Liver (tissue), 9 donors: ENCODE data around the gene DOCK1. TPM values are rescaled to one million over a fixed set of nuclear protein-coding genes. Genes with fewer than 3 reads are reported as not detected.

Source experiments
- DNase-seq: peaks from one replicate; pipeline ENCODE4 v3.0.0-alpha.2; 2017; ENCODE audit warnings: low spot score
- H3K27ac ChIP-seq, 2 donors: one replicate each; pipeline ENCODE4 v1.7.0; 2013; ENCODE audit warnings: inconsistent platforms in 2 of 2, low read length in 2 of 2, control low read depth in 1 of 2, low read depth in 1 of 2, mild to moderate bottlenecking in 1 of 2
- H3K27me3 ChIP-seq, 4 donors: one replicate each; pipeline versions ENCODE4 v1.6.1 to v1.7.0; 2013; ENCODE audit warnings: low read length in 3 of 4, inconsistent platforms in 1 of 4, mild to moderate bottlenecking in 1 of 4, moderate library complexity in 1 of 4; ENCODE audit not compliant: control insufficient read depth in 4 of 4, insufficient read depth in 4 of 4
- H3K36me3 ChIP-seq, 4 donors: one replicate each; pipeline versions ENCODE4 v1.6.1 to v1.7.0; 2013; ENCODE audit warnings: low read length in 3 of 4, mild to moderate bottlenecking in 3 of 4, low read depth in 1 of 4, moderate library complexity in 1 of 4; ENCODE audit not compliant: control insufficient read depth in 4 of 4, insufficient read depth in 3 of 4
- H3K4me1 ChIP-seq, 4 donors: one replicate each; pipeline versions ENCODE4 v1.6.1 to v1.7.0; 2013; ENCODE audit warnings: low read length in 3 of 4, mild to moderate bottlenecking in 3 of 4, moderate library complexity in 1 of 4; ENCODE audit not compliant: control insufficient read depth in 4 of 4, insufficient read depth in 4 of 4
- H3K4me3 ChIP-seq, 3 donors: one replicate each; pipeline versions ENCODE4 v1.6.1 to v1.7.0; 2013; ENCODE audit warnings: low read length in 3 of 3, control low read depth in 1 of 3, low read depth in 1 of 3, mild to moderate bottlenecking in 1 of 3
- H3K9ac ChIP-seq, 2 donors: one replicate each; pipeline ENCODE4 v1.7.0; 2013; ENCODE audit warnings: low read length in 2 of 2, mild to moderate bottlenecking in 2 of 2, moderate library complexity in 2 of 2, control low read depth in 1 of 2, low read depth in 1 of 2
- H3K9me3 ChIP-seq, 4 donors: one replicate each; pipeline versions ENCODE4 v1.6.1 to v1.7.0; 2013; ENCODE audit warnings: low read length in 3 of 4; ENCODE audit not compliant: control insufficient read depth in 4 of 4
- ATF3 ChIP-seq: IDR thresholded peaks from 2 replicates; pipeline ENCODE4 v1.6.1; 2016; ENCODE audit warnings: antibody characterized with exemption
- EGR1 ChIP-seq, 2 donors: IDR thresholded peaks; 2 replicates each; pipeline ENCODE4 v1.6.1; 2016 to 2018; ENCODE audit warnings: antibody characterized with exemption in 2 of 2, low read depth in 2 of 2
- FOXA1 ChIP-seq: IDR thresholded peaks from 2 replicates; pipeline ENCODE4 v1.6.1; 2016; ENCODE audit warnings: antibody characterized with exemption
- FOXA2 ChIP-seq: IDR thresholded peaks from 2 replicates; pipeline ENCODE4 v1.6.1; 2016; ENCODE audit warnings: antibody characterized with exemption
- GABPA ChIP-seq, 2 donors: IDR thresholded peaks in 1 of 2; conservative IDR thresholded peaks in 1 of 2; 2 replicates each; pipeline ENCODE4 v1.6.1; 2016; ENCODE audit warnings: antibody characterized with exemption in 2 of 2, mild to moderate bottlenecking in 1 of 2, moderate library complexity in 1 of 2
- HNF4A ChIP-seq, 2 donors: conservative IDR thresholded peaks; 2 replicates each; pipeline ENCODE4 v1.6.1; 2016; ENCODE audit warnings: antibody characterized with exemption in 2 of 2, mild to moderate bottlenecking in 2 of 2
- HNF4G ChIP-seq: IDR thresholded peaks from 2 replicates; pipeline ENCODE4 v1.6.1; 2016; ENCODE audit warnings: antibody characterized with exemption
- JUND ChIP-seq, 2 donors: IDR thresholded peaks; 2 replicates each; pipeline ENCODE4 v1.6.1; 2016; ENCODE audit warnings: antibody characterized with exemption in 2 of 2
- NR2F2 ChIP-seq: IDR thresholded peaks from 2 replicates; pipeline ENCODE4 v1.6.1; 2016; ENCODE audit warnings: antibody characterized with exemption
- RAD21 ChIP-seq, 2 donors: IDR thresholded peaks; 2 replicates each; pipeline ENCODE4 v1.6.1; 2016; ENCODE audit warnings: antibody characterized with exemption in 2 of 2, mild to moderate bottlenecking in 2 of 2
- RXRA ChIP-seq, 2 donors: IDR thresholded peaks; 2 replicates each; pipeline ENCODE4 v1.6.1; 2017 to 2018; ENCODE audit warnings: antibody characterized with exemption in 2 of 2, mild to moderate bottlenecking in 1 of 2
- SP1 ChIP-seq: IDR thresholded peaks from 2 replicates; pipeline ENCODE4 v1.6.1; 2018; ENCODE audit warnings: antibody characterized with exemption, mild to moderate bottlenecking
- TAF1 ChIP-seq: conservative IDR thresholded peaks from 2 replicates; pipeline ENCODE4 v1.6.1; 2016; ENCODE audit warnings: antibody characterized with exemption, mild to moderate bottlenecking
- YY1 ChIP-seq: IDR thresholded peaks from 2 replicates; pipeline ENCODE4 v1.6.1; 2016; ENCODE audit warnings: antibody characterized with exemption, mild to moderate bottlenecking
- WGBS: extraction: QIAGEN DNeasy Blood & Tissue Kit; methylation state at CpG from one replicate; pipeline ENCODE4 v1.1.7; 2013; 5-methylcytosine and 5-hydroxymethylcytosine counted together
- polyA plus RNA-seq, 2 donors: library from polyadenylated mRNA; stranded (reverse) in 1 of 2; unstranded in 1 of 2; fragments of 200-250 nt in 1 of 2; fragments of >200 nt in 1 of 2; fragmentation: Nextera tagmentation in 1 of 2; extraction: Ambion mirVana in 1 of 2; gene quantifications; one replicate each; pipeline versions ENCODE4 v1.2.1 to v1.2.3, GENCODE V29; 2013 to 2015
- total RNA-seq, 2 donors: library from RNA; depleted of rRNA; stranded (reverse); fragments of >200 nt; gene quantifications; one replicate each; pipeline ENCODE4 v1.2.3, GENCODE V29; 2014
- TF ChIP-seq, protein P1 (sequence below): IDR thresholded peaks from 2 replicates; pipeline ENCODE4 v1.6.1; 2016; ENCODE audit warnings: antibody characterized with exemption
- TF ChIP-seq, protein P2 (sequence below): fragments of 150-350 bp; IDR thresholded peaks from 2 replicates; pipeline ENCODE4 v1.5.1; 2017; ENCODE audit warnings: improper control_type of control experiment, low read depth, low read length; ENCODE audit not compliant: missing input control
- TF ChIP-seq, protein P3 (sequence below): IDR thresholded peaks from 2 replicates; pipeline ENCODE4 v1.6.1; 2016; ENCODE audit warnings: antibody characterized with exemption, mild to moderate bottlenecking
- TF ChIP-seq, protein P4 (sequence below): IDR thresholded peaks from 2 replicates; pipeline ENCODE4 v1.6.1; 2016; ENCODE audit warnings: antibody characterized with exemption
- donor health status: healthy.
- donor health status: healthy.
- donor health status: healthy.
- donor health status: healthy.
- donor health status: healthy.

The DOCK1 gene
- total and polyA plus RNA-seq, 4 donors, result 3.8 to 28.8 (median 9.1) TPM

DNA sequence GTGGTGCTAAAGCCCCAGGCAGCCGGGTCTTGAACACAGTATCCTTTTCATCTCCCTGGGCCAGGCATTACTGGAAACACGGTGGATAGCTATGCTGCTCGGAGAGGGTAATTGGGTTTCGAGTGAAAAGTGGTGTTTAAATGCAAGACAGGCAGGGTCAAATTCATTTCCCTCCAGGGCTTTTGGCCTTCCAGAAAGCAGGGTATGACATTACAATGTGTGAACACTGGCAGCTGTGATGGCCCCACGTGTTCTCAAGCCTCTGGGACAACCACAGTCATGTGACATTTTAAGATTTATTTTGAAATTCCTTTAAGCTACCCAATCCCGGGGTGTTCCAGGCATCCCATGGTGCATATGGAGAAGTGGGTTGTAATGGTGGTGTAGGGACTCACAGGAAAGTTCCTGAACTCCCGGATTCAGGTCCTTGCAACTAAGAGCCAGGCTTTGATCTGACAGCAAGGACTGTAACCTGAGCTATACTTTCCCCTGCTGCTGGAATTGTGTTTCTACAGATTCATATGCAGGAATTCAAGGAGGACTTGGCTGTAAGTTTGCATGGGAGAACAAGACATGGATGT is 244.4 kb downstream of the DOCK1 start:
- H3K9me3 ChIP-seq, result no peaks in the 10 kb centered on the region
- no peak overlapping the region for H3K4me3 ChIP-seq
- DNase-seq, result no peak
- TF ChIP-seq RAD21 (IDR thresholded peaks at IDR 0.05), result no peak
- TF ChIP-seq FOXA1, result no peak
- TF ChIP-seq, protein P1, sequence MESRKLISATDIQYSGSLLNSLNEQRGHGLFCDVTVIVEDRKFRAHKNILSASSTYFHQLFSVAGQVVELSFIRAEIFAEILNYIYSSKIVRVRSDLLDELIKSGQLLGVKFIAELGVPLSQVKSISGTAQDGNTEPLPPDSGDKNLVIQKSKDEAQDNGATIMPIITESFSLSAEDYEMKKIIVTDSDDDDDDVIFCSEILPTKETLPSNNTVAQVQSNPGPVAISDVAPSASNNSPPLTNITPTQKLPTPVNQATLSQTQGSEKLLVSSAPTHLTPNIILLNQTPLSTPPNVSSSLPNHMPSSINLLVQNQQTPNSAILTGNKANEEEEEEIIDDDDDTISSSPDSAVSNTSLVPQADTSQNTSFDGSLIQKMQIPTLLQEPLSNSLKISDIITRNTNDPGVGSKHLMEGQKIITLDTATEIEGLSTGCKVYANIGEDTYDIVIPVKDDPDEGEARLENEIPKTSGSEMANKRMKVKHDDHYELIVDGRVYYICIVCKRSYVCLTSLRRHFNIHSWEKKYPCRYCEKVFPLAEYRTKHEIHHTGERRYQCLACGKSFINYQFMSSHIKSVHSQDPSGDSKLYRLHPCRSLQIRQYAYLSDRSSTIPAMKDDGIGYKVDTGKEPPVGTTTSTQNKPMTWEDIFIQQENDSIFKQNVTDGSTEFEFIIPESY, result no peak
- no peak for TF ChIP-seq FOXA2
- TF ChIP-seq, protein P2, sequence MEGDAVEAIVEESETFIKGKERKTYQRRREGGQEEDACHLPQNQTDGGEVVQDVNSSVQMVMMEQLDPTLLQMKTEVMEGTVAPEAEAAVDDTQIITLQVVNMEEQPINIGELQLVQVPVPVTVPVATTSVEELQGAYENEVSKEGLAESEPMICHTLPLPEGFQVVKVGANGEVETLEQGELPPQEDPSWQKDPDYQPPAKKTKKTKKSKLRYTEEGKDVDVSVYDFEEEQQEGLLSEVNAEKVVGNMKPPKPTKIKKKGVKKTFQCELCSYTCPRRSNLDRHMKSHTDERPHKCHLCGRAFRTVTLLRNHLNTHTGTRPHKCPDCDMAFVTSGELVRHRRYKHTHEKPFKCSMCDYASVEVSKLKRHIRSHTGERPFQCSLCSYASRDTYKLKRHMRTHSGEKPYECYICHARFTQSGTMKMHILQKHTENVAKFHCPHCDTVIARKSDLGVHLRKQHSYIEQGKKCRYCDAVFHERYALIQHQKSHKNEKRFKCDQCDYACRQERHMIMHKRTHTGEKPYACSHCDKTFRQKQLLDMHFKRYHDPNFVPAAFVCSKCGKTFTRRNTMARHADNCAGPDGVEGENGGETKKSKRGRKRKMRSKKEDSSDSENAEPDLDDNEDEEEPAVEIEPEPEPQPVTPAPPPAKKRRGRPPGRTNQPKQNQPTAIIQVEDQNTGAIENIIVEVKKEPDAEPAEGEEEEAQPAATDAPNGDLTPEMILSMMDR, result no peak
- no peak for TF ChIP-seq EGR1 (IDR thresholded peaks at IDR 0.05; ENCODE audit: low read depth in 2 of 2)
- no peak for TF ChIP-seq GABPA (IDR thresholded peaks at IDR 0.05 in 1 of 2, conservative IDR thresholded peaks at IDR 0.05 in 1 of 2)
- no peak for TF ChIP-seq HNF4A (conservative IDR thresholded peaks at IDR 0.05)
- TF ChIP-seq NR2F2, result no peak
- H3K9ac ChIP-seq, result no peak overlapping the region
- peaks cover 0 to 15% (median 14%) of the 10 kb centered on the region in 4 donors for H3K4me1 ChIP-seq
- 92% methylated on average over 7 of the region's 7 CpGs for WGBS
- H3K36me3 ChIP-seq, result no peaks in the 10 kb centered on the region
- H3K27ac ChIP-seq, result no peak overlapping the region
- no peaks in the 10 kb centered on the region for H3K27me3 ChIP-seq

GRCh38 chr10:127150136-127150535 is 244.9 kb downstream of the DOCK1 start:
- DNase-seq, result no peak
- H3K36me3 ChIP-seq, result no peaks in the 10 kb centered on the region
- TF ChIP-seq, protein P3, sequence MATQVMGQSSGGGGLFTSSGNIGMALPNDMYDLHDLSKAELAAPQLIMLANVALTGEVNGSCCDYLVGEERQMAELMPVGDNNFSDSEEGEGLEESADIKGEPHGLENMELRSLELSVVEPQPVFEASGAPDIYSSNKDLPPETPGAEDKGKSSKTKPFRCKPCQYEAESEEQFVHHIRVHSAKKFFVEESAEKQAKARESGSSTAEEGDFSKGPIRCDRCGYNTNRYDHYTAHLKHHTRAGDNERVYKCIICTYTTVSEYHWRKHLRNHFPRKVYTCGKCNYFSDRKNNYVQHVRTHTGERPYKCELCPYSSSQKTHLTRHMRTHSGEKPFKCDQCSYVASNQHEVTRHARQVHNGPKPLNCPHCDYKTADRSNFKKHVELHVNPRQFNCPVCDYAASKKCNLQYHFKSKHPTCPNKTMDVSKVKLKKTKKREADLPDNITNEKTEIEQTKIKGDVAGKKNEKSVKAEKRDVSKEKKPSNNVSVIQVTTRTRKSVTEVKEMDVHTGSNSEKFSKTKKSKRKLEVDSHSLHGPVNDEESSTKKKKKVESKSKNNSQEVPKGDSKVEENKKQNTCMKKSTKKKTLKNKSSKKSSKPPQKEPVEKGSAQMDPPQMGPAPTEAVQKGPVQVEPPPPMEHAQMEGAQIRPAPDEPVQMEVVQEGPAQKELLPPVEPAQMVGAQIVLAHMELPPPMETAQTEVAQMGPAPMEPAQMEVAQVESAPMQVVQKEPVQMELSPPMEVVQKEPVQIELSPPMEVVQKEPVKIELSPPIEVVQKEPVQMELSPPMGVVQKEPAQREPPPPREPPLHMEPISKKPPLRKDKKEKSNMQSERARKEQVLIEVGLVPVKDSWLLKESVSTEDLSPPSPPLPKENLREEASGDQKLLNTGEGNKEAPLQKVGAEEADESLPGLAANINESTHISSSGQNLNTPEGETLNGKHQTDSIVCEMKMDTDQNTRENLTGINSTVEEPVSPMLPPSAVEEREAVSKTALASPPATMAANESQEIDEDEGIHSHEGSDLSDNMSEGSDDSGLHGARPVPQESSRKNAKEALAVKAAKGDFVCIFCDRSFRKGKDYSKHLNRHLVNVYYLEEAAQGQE, result no peak
- TF ChIP-seq TAF1, result no peak
- TF ChIP-seq YY1, result no peak
- TF ChIP-seq HNF4A (conservative IDR thresholded peaks at IDR 0.05), result no peak
- TF ChIP-seq SP1, result no peak
- TF ChIP-seq RAD21 (IDR thresholded peaks at IDR 0.05), result no peak
- no peak for TF ChIP-seq HNF4G
- no peak for TF ChIP-seq FOXA2
- no peak for TF ChIP-seq FOXA1
- TF ChIP-seq JUND (IDR thresholded peaks at IDR 0.05), result no peak
- TF ChIP-seq, protein P4, sequence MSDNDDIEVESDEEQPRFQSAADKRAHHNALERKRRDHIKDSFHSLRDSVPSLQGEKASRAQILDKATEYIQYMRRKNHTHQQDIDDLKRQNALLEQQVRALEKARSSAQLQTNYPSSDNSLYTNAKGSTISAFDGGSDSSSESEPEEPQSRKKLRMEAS, result no peak
- TF ChIP-seq, protein P2, result no peak
- no peak for TF ChIP-seq EGR1 (IDR thresholded peaks at IDR 0.05; ENCODE audit: low read depth in 2 of 2)
- TF ChIP-seq, protein P1, result no peak
- TF ChIP-seq RXRA (IDR thresholded peaks at IDR 0.05), result no peak
- no peak for TF ChIP-seq GABPA (IDR thresholded peaks at IDR 0.05 in 1 of 2, conservative IDR thresholded peaks at IDR 0.05 in 1 of 2)
- TF ChIP-seq NR2F2, result no peak
- TF ChIP-seq ATF3, result no peak
- 96% methylated on average over 5 of the region's 5 CpGs for WGBS
- no peak overlapping the region for H3K4me3 ChIP-seq
- H3K27me3 ChIP-seq, result no peaks in the 10 kb centered on the region
- no peak overlapping the region for H3K9ac ChIP-seq
- H3K27ac ChIP-seq, result no peak overlapping the region
- no peaks in the 10 kb centered on the region for H3K9me3 ChIP-seq
- H3K4me1 ChIP-seq, result peaks cover 0 to 15% (median 14%) of the 10 kb centered on the region in 4 donors
